LNCAP (cell line): ENCODE measurements around the gene MN1.

ENCODE experiments used
- TF ChIP-seq, protein P1 (sequence below): fragments of 450-650 bp; IDR thresholded peaks from 2 replicates; pipeline ENCODE4 v1.5.1; 2017; ENCODE audit warnings: mild to moderate bottlenecking

MN1 gene

DNA sequence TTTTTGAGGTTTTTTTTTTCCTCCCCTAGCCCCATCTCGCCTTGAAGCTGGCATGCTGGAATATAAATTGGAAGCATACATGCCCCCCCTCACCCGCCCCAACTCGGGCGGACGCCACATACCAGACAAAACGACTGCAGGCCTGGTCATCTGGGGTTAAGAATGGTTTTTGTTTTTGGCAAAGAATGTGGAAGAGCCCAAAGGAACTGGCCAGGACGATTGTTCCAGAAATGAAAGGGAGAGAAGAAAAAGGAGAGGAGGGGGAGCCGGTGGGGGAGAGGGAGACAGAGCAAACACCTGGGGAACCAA lies 25.0 kb downstream of the MN1 start:
- TF ChIP-seq, protein P1, sequence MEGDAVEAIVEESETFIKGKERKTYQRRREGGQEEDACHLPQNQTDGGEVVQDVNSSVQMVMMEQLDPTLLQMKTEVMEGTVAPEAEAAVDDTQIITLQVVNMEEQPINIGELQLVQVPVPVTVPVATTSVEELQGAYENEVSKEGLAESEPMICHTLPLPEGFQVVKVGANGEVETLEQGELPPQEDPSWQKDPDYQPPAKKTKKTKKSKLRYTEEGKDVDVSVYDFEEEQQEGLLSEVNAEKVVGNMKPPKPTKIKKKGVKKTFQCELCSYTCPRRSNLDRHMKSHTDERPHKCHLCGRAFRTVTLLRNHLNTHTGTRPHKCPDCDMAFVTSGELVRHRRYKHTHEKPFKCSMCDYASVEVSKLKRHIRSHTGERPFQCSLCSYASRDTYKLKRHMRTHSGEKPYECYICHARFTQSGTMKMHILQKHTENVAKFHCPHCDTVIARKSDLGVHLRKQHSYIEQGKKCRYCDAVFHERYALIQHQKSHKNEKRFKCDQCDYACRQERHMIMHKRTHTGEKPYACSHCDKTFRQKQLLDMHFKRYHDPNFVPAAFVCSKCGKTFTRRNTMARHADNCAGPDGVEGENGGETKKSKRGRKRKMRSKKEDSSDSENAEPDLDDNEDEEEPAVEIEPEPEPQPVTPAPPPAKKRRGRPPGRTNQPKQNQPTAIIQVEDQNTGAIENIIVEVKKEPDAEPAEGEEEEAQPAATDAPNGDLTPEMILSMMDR = no peak

DNA sequence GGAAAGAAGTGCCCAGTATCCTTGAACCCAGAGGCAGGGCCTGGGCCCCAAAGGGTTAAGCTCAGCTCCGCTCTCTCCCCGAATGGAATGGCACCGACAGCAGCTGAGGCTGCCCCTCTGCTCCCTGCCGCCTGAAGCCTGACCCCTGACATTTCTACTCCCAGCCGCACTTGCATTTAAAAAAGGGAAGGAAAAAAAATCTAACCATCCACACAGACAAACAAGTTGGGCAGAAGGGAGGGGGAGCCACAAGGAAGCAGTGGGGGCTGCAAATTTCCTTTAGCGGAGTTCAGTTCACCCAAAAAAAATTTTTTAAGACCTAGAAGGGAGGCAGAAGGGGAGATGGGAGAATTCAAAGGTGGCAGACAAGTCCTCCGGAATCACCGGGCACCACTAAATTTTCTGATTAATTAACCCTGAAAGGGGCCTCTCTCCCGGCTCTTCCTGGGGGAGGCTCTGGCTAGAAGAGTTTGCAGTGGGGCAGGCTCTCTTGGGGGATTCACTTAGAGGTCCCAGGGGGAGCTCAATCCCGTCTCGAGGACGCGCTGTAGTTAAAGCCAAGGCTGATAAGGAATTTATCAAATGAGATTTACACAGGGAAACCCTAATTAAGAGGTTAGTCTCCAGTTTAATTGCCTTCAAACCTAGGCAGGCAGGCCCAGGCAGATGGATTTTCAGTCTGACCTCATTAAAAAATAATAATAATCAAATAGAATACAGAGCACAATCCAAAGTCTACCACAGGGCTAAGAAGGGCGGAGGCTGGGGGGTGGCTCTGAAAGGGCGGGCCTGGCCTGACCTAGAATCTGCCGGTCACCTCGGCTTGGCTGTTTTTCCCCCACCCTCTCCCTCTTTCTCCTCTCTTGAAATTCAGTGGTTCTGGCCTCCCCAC lies 25.6 kb downstream of the MN1 start:
- TF ChIP-seq, protein P1 = no peak

DNA sequence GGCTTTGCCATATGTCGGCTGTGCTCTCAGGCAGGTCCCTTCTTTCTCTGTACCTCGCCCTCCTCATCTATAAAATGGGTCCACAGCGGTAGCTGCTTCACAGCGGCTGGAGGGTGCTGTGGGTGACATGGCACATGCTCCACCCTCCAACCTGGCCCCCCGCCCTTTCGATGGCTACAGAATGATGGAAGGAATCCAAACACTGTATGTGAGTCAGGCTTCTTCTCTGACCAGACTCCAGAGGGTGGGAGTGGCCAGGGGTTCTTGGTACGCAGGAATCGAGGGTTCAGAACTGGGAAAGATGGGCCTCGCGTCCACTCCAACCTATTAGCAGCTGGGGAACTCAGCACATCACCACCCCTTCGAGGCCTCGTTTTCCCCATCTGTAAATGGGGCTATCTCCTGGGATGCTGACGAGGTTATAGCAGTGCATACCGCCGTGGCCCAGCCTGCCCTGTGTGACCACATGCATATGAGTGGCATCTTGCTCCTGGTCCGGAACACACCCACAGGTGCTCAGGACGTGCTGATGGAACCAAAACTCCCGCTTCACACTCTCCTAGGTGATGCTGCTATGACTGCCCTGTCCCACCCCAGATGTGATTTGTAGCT lies 26.4 kb downstream of the MN1 start:
- TF ChIP-seq, protein P1 = no peak

DNA sequence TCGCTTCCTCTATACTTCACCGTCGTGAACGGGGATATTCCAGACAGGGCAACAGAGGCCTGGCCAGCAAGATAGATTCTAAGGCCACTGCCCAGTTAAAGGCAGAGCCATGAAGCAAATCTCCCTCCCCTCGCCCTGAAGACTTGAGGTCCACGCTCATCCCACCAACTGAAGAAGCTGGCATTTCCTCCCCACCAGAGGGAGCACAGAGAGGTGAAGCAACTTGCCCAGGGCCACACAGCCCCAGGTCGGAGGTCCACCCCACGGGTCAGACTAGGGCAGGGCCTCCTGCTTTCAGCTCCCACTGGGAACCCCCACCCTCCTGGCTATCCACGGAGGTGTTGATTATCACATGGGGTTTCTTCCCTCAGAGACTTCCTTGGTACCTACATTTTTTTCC lies 27.4 kb downstream of the MN1 start:
- TF ChIP-seq, protein P1 = no peak

DNA sequence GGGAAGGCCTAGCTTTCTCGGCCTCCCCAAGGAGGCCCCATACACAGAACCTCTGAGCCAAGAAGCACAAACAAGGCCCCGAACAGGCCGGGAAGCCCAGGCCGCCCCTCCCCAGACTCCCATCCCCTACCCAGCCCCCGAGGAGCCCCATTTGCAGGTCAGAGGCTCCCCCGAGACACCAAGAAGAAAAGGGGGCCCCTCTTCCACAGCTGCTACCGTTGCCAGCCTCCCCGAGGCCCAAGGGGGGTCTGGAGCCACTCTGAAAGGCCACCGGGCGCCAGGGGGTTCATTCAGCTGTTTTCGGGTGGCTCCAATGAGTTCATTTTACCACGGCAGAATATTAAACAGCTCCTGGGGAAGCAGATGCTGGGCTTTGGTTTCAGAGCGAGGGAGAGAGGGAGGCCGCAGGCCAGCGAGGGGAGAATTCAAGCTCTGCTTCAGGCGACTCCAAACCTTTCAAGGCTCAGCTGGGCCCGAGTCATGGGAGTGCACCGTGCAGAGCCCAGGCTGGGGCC lies 28.5 kb downstream of the MN1 start:
- TF ChIP-seq, protein P1 = no peak

DNA sequence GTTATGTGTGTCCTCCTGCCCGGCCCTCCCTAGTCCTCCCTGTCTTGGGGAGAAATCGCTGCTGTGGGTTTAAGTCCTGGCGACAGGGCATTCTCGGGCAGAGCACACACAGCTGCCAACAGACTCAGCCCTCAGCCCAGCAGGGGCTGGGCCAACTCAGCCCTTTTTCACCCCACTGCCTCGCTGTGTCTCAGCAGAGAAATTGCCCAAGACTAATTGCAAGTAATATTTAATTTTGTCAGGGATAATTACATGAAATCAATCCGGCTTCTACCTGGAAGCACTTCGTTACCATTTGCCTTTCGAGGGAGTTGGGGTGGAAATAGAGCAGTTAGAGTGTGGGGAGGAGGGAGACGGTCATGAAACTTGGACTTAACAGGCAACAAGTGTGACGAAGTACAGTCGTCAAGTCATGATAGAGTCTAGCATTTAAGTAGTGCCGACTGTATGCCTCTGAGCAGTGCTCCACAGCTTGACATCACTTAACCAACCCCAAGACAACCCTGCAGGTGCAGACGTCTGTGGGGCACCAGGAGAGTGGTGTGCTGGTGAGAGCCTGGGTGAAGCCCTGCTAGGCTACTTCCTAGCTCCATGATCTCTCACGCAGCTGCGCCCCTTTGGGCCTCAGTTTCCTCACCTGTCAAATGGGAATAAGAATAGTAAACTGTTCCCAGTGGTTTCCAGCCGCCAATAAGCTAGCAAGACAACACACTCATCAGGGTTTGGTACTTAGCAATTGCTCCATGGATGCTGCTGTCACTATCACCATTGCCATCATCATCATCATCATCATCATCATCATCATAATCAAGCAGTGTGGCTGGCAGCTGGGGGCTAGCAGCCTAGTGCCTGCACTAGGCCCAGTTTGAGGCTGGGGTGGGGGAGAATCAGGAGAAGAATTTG lies 29.2 kb downstream of the MN1 start:
- TF ChIP-seq, protein P1 = no peak

DNA sequence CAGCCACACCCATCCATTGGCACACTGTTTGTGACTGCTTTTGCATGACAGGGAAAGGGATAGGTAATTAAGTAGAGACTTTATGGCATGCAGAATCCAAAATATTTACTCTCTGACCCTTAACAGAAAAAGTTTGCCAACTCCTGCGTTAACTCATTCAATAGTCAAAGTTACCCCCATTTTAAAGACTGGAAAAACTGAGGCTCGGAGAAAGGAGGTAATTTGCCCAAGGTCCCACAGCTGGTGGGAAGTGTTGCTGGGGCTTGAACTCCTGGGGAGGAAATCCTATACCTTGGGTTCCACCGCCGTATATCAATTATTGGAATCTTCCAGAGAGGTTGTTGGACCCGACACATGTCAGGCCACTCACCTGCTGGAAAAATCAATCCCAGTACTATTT lies 29.9 kb downstream of the MN1 start:
- TF ChIP-seq, protein P1 = no peak
